Activated CD4-positive, alpha-beta T cell treated with anti-CD3 and anti-CD28 coated beads, Interleukin-2, amount 10 ng/mL, durations not matched to agents 7 days and 5 days (primary cell): Measurements from ENCODE around the gene LPCAT1. TPM values are rescaled to one million over a fixed set of nuclear protein-coding genes. Genes with fewer than 3 reads are reported as not detected.
A peak's percentile ranks its signal among the peaks of the same experiment; 100 is the strongest.
"Not testable (repeated sequence)": the region's sequence is repeated elsewhere in the genome, so short reads cannot be mapped to it uniquely, and the experiment has no call there.

Experiments
- CTCF ChIA-PET: fragments of 350-600 bp; sonication (Branson Sonifier 250); formaldehyde crosslinking; loops from one replicate; lab custom pipeline; 2021; ENCODE audit warnings: antibody characterized with exemption; lab: Charles Lee
- POLR2A ChIA-PET: fragments of 350-600 bp; sonication (Branson Sonifier 250); formaldehyde crosslinking; loops from one replicate; lab custom pipeline; 2021; ENCODE audit warnings: antibody characterized with exemption; lab: Charles Lee
- DNase-seq: peaks from one replicate; pipeline ENCODE4 v3.0.0-alpha.2; 2020
- H3K27ac Mint-ChIP-seq: one replicate; pipeline ENCODE4 v1.8.0; 2021; ENCODE audit warnings: mild to moderate bottlenecking, moderate library complexity, mixed read lengths
- H3K27me3 Mint-ChIP-seq: one replicate; pipeline ENCODE4 v1.8.0; 2021; ENCODE audit warnings: mixed read lengths
- H3K36me3 Mint-ChIP-seq: one replicate; pipeline ENCODE4 v1.8.0; 2021; ENCODE audit warnings: low read depth, mixed read lengths
- H3K4me1 Mint-ChIP-seq: one replicate; pipeline ENCODE4 v1.8.0; 2021; ENCODE audit warnings: mixed read lengths
- H3K4me3 Mint-ChIP-seq: one replicate; pipeline ENCODE4 v1.8.0; 2021; ENCODE audit warnings: mild to moderate bottlenecking, moderate library complexity, mixed read lengths
- H3K9me3 Mint-ChIP-seq: one replicate; pipeline ENCODE4 v1.8.0; 2021; ENCODE audit warnings: mixed read lengths
- total RNA-seq, 2 experiments: library from RNA; stranded (reverse); gene quantifications; one replicate each; pipeline ENCODE4 v1.2.3, GENCODE V29; 2021

The LPCAT1 gene
- total RNA-seq, 2 experiments from 2014 or later, result 69.5 to 77.0 TPM

- H3K4me1 Mint-ChIP-seq, H3K27me3 Mint-ChIP-seq, H3K9me3 Mint-ChIP-seq, POLR2A ChIA-PET, H3K4me3 Mint-ChIP-seq, DNase-seq, CTCF ChIA-PET, H3K27ac Mint-ChIP-seq: not testable (repeated sequence)
- peaks cover 14% of the 10 kb centered on the region for H3K36me3 Mint-ChIP-seq
These were observed 48.2 kb downstream of the LPCAT1 start for GRCh38 chr5:1475544-1475900.

- DNase-seq, result no peak
- peaks cover 14% of the 10 kb centered on the region for H3K36me3 Mint-ChIP-seq
- H3K4me1 Mint-ChIP-seq, result no peaks in the 10 kb centered on the region
- no peak overlapping the region for H3K4me3 Mint-ChIP-seq
- no peaks in the 10 kb centered on the region for H3K27me3 Mint-ChIP-seq
- CTCF ChIA-PET, result interaction anchor here (1.0 to 1.5 kb wide), 2 partner anchors 8 to 20 kb away, joined by 4 to 5 read pairs; no protein-coding TSS in a partner anchor
- no peaks in the 10 kb centered on the region for H3K9me3 Mint-ChIP-seq
- no peak overlapping the region for H3K27ac Mint-ChIP-seq
- POLR2A ChIA-PET, result no interaction called here
These were observed 48.8 kb downstream of the LPCAT1 start for GRCh38 chr5:1474866-1475543.

- ChIA-PET POLR2A (no interaction called here), CTCF (interaction anchor here (1.0 to 1.5 kb wide), 2 partner anchors 9 to 19 kb away, joined by 4 to 5 read pairs; no protein-coding TSS in a partner anchor)
- Mint-ChIP-seq H3K9me3 (no peaks in the 10 kb centered on the region), H3K36me3 (peaks cover 14% of the 10 kb centered on the region), H3K27me3 (no peaks in the 10 kb centered on the region), H3K27ac (no peak overlapping the region), H3K4me3 (no peak overlapping the region), H3K4me1 (no peaks in the 10 kb centered on the region)
- DNase-seq, result no peak
These were observed 49.4 kb downstream of the LPCAT1 start for GRCh38 chr5:1474183-1474839.

- Mint-ChIP-seq H3K4me3 (no peak overlapping the region), H3K27me3 (no peaks in the 10 kb centered on the region), H3K9me3 (no peaks in the 10 kb centered on the region), H3K4me1 (no peaks in the 10 kb centered on the region), H3K27ac (no peak overlapping the region), H3K36me3 (peaks cover 10% of the 10 kb centered on the region)
- DNase-seq, result no peak
- CTCF ChIA-PET, result interaction anchor here (1.0 to 1.5 kb wide), 2 partner anchors 9 to 19 kb away, joined by 4 to 5 read pairs; no protein-coding TSS in a partner anchor
- POLR2A ChIA-PET, result no interaction called here
These were observed 50.0 kb downstream of the LPCAT1 start for GRCh38 chr5:1473746-1474145.

- Mint-ChIP-seq H3K36me3 (peaks cover 13% of the 10 kb centered on the region), H3K27me3 (no peaks in the 10 kb centered on the region), H3K27ac (no peak overlapping the region), H3K9me3 (no peaks in the 10 kb centered on the region), H3K4me3 (no peak overlapping the region), H3K4me1 (no peaks in the 10 kb centered on the region)
- POLR2A ChIA-PET, result no interaction called here
- DNase-seq, result no peak
- CTCF ChIA-PET, result interaction anchor here (1.1 kb wide), 1 partner anchor 63 kb away, joined by 3 read pairs; no protein-coding TSS in a partner anchor
These were observed 50.7 kb downstream of the LPCAT1 start for GRCh38 chr5:1472964-1473628.

GRCh38 chr5:1471997-1472963, 51.5 kb downstream of the LPCAT1 start:
- H3K4me1 Mint-ChIP-seq, result no peaks in the 10 kb centered on the region
- H3K4me3 Mint-ChIP-seq, result no peak overlapping the region
- CTCF ChIA-PET, result interaction anchor here (1.1 kb wide), 1 partner anchor 64 kb away, joined by 3 read pairs; no protein-coding TSS in a partner anchor
- POLR2A ChIA-PET, result no interaction called here
- no peaks in the 10 kb centered on the region for H3K27me3 Mint-ChIP-seq
- no peak overlapping the region for H3K27ac Mint-ChIP-seq
- no peak for DNase-seq
- H3K36me3 Mint-ChIP-seq, result peaks cover 14% of the 10 kb centered on the region
- no peaks in the 10 kb centered on the region for H3K9me3 Mint-ChIP-seq

GRCh38 chr5:1471240-1471853, 52.4 kb downstream of the LPCAT1 start:
- Mint-ChIP-seq H3K4me1 (no peaks in the 10 kb centered on the region), H3K27me3 (no peaks in the 10 kb centered on the region), H3K27ac (no peak overlapping the region), H3K36me3 (peaks cover 13% of the 10 kb centered on the region), H3K9me3 (no peaks in the 10 kb centered on the region), H3K4me3 (no peak overlapping the region)
- no peak for DNase-seq
- CTCF ChIA-PET, result no interaction called here
- POLR2A ChIA-PET, result no interaction called here

GRCh38 chr5:1470762-1471211, 53.0 kb downstream of the LPCAT1 start:
- no peak overlapping the region for H3K27ac Mint-ChIP-seq
- no peak for DNase-seq
- CTCF ChIA-PET, result no interaction called here
- no peaks in the 10 kb centered on the region for H3K27me3 Mint-ChIP-seq
- peaks cover 15% of the 10 kb centered on the region for H3K36me3 Mint-ChIP-seq
- H3K4me1 Mint-ChIP-seq, result no peaks in the 10 kb centered on the region
- peaks cover 2% of the 10 kb centered on the region for H3K9me3 Mint-ChIP-seq
- POLR2A ChIA-PET, result no interaction called here
- H3K4me3 Mint-ChIP-seq, result no peak overlapping the region

- H3K9me3 Mint-ChIP-seq, result peaks cover 14% of the 10 kb centered on the region
- ChIA-PET POLR2A (no interaction called here), CTCF (no interaction called here)
- H3K27ac Mint-ChIP-seq, result no peak overlapping the region
- H3K4me3 Mint-ChIP-seq, result no peak overlapping the region
- peaks cover 32% of the 10 kb centered on the region for H3K36me3 Mint-ChIP-seq
- H3K27me3 Mint-ChIP-seq, result no peaks in the 10 kb centered on the region
- no peaks in the 10 kb centered on the region for H3K4me1 Mint-ChIP-seq
- DNase-seq, result no peak
These were observed 54.9 kb downstream of the LPCAT1 start for GRCh38 chr5:1468629-1469527.

- no peaks in the 10 kb centered on the region for H3K4me1 Mint-ChIP-seq
- CTCF ChIA-PET, result interaction anchor here (1.2 kb wide), 1 partner anchor 177 kb away, joined by 5 read pairs; no protein-coding TSS in a partner anchor
- DNase-seq, result peak; percentile 26
- POLR2A ChIA-PET, result no interaction called here
- peak overlapping the region; percentile 31 for H3K27ac Mint-ChIP-seq
- no peaks in the 10 kb centered on the region for H3K27me3 Mint-ChIP-seq
- H3K9me3 Mint-ChIP-seq, result peaks cover 14% of the 10 kb centered on the region
- no peak overlapping the region for H3K4me3 Mint-ChIP-seq
- H3K36me3 Mint-ChIP-seq, result peaks cover 35% of the 10 kb centered on the region
These were observed 55.5 kb downstream of the LPCAT1 start for GRCh38 chr5:1468247-1468612.
